Omental fat pad (tissue), 4 donors: Measurements from ENCODE around the gene SFTPA2. TPM values are rescaled to one million over a fixed set of nuclear protein-coding genes. Genes with fewer than 3 reads are reported as not detected.
"Not testable (repeated sequence)": the region's sequence is repeated elsewhere in the genome, so short reads cannot be mapped to it uniquely, and the experiment has no call there.

Experiments
- ATAC-seq: fragments of 150-250 bp; one replicate; pipeline ENCODE4 v1.9.1; 2016; ENCODE audit warnings: mild to moderate bottlenecking, moderate library complexity; ENCODE audit not compliant: low FRiP score
- DNase-seq: peaks from one replicate; pipeline ENCODE4 v3.0.0-alpha.2; 2019; ENCODE audit warnings: low spot score
- total RNA-seq, 4 donors: library from RNA; depleted of rRNA; stranded (reverse); fragments of >200 nt; gene quantifications; one replicate each; pipeline ENCODE4 v1.1.0, GENCODE V29; 2016
- TF ChIP-seq, protein P1 (sequence below), 3 donors: fragments of 450-650 bp; IDR thresholded peaks; one replicate each; pipeline ENCODE4 v1.5.1; 2016 to 2017; ENCODE audit warnings: antibody characterized with exemption in 3 of 3, mild to moderate bottlenecking in 3 of 3, moderate library complexity in 2 of 3

The SFTPA2 gene
- total RNA-seq, 4 donors from 2014 or later, result 0.25 TPM; not detected in 3

DNA sequence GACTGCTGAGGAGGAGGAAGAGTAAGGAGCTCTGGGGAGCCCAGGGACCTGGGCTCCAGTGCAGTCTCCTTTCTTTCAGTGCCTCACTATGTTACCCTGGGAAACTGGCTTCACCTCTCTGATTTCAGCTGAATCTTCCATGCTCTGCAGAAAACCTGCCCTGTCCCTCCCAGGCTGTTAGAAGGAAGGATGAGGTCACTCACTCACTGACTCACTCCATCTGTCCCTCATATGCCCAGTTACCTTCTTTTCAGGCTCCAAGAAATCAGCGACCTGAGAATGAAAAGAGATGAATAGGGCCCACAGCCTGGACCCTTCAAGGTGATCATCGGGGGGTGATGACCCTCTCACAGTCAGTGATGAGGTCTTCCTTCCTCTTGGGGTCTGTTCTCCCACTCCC lies 481 bp downstream of the SFTPA2 start:
- DNase-seq (no peak), ATAC-seq (no peak)
- TF ChIP-seq, protein P1, sequence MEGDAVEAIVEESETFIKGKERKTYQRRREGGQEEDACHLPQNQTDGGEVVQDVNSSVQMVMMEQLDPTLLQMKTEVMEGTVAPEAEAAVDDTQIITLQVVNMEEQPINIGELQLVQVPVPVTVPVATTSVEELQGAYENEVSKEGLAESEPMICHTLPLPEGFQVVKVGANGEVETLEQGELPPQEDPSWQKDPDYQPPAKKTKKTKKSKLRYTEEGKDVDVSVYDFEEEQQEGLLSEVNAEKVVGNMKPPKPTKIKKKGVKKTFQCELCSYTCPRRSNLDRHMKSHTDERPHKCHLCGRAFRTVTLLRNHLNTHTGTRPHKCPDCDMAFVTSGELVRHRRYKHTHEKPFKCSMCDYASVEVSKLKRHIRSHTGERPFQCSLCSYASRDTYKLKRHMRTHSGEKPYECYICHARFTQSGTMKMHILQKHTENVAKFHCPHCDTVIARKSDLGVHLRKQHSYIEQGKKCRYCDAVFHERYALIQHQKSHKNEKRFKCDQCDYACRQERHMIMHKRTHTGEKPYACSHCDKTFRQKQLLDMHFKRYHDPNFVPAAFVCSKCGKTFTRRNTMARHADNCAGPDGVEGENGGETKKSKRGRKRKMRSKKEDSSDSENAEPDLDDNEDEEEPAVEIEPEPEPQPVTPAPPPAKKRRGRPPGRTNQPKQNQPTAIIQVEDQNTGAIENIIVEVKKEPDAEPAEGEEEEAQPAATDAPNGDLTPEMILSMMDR (IDR thresholded peaks at IDR 0.05), result no peak

- DNase-seq, ATAC-seq: not testable (repeated sequence)
Measured at GRCh38 chr10:79556961-79557360, 3.2 kb downstream of the SFTPA2 start.

DNA sequence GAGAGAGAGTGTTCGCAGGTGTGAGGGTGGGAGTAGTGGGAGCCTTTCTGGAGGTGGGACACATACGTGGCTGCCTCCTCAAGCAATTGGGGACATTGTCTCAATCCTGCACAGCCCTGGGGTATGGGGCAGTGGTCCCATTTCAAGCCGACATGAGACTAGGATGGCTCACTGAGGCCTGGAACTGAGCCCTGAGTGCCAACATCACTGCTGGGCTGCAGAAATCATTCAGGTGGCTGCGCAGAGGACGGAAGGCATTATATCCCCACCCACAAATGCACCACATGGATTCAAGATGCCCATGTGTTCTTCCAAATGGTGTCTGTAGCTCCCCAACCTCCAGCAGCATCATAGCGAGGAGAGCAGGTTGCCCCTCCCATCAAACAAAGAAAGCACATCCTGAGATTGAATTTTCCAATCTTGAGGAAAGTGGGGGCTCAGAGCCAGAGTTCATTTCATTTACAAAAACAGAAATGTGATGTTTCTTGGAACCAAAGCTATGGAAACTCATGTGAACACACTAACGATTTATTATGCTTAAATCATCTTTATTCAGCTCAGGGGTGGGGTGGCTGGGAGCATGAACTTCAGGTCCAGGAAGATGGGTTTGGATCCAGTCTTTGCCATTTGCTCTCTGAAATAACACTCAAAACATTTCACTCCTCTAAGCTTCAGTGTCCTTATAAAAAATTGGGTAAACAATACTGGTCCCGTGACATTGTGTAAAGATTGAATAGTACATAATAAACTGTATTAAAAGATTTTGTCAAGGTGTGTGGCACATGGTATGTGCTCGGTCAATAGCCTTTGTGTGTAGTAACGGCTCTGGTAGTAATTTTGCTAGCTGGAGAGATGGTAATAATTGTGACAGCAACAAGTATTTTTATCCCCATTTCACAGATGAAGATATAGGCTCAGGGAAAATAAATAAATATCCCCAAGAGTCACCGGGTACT lies 4.6 kb downstream of the SFTPA2 start:
- TF ChIP-seq, protein P1 (IDR thresholded peaks at IDR 0.05), result no peak
- no peak for DNase-seq
- no peak for ATAC-seq

GRCh38 chr10:79552143-79552542 lies 8.1 kb downstream of the SFTPA2 start:
- TF ChIP-seq, protein P1 (IDR thresholded peaks at IDR 0.05), result no peak
- no peak for DNase-seq
- no peak for ATAC-seq

GRCh38 chr10:79547973-79548372 lies 12.2 kb downstream of the SFTPA2 start:
- ATAC-seq, result no peak
- TF ChIP-seq, protein P1 (IDR thresholded peaks at IDR 0.05), result no peak
- DNase-seq, result no peak

- not testable (repeated sequence) for DNase-seq, ATAC-seq
Measured at GRCh38 chr10:79547128-79547527, 13.1 kb downstream of the SFTPA2 start.

DNA sequence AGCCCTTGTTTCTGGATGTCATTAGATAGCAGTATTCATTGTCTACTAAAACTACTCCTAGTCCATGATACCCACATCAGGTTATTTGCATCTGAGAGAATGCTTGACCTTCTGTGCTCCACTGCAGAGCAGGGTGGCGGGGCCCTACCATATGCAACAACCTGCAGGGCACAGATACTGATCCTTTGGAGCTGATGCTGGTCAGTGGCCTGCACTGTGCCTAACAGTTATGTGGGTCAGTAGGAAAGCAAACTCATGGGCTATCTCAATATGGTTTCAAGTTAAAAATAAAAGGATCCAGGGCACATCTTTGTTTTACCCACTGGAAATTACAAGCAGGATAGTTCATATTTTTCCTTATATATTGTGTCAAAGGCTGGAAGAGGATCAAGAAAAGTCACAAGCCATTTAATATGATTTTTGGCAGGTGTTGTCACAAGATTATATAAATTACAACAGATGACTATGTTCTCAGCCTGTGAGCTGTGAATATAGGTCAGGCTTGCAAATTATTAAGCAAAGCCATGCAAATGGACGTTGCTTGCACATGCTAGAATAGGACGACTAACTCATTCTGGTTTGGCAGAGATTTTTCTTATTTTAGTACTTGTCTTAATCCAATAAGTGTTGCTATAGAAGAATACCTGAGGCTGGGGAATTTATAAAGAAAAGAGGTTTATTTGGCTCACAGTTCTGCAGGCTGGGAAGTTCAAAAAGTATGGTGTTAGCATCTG lies 15.1 kb downstream of the SFTPA2 start:
- DNase-seq, ATAC-seq: not testable (repeated sequence)

DNA sequence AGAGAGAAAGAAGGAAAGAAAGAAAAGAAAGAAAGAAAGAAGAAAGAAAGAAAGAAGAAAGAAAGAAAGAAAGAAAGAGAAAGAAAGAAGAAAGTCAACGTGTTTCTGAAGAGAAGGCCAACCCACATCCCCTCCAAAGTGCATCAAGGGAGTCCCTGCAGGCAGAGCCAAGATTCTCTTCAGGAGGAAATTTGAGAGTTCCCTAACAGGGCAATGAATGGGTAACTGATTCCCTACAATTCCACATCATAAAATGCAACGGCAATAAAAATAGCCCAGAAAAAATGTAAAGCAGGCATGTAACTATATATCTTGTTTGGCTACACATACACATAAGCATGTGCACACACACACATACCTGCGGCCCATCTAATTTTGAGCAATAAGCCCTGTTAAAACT lies 15.8 kb downstream of the SFTPA2 start:
- not testable (repeated sequence) for DNase-seq, ATAC-seq

GRCh38 chr10:79542626-79543025 lies 17.6 kb downstream of the SFTPA2 start:
- TF ChIP-seq, protein P1 (IDR thresholded peaks at IDR 0.05), result no peak
- no peak for ATAC-seq
- no peak for DNase-seq

DNA sequence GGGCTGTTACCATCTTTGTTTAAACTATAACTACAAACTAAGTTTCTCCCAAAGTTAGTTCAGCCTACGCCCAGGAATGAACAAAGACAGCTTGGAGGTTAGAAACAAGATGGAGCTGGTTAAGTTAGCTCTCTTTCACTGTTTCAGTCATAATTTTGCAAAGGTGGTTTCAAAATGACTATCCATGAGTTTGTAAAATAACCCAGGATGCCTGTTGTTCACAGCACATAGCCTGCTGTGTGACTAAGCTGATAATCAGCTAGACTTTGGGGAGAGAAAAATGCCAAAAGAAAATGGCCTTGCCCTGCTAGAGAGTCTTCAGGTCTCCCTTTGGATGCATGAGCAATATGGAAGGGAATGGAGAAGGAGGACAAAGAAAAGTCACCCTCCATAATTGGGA lies 19.3 kb downstream of the SFTPA2 start:
- ATAC-seq, DNase-seq: not testable (repeated sequence)

GRCh38 chr10:79538311-79538710 lies 21.9 kb downstream of the SFTPA2 start:
- not testable (repeated sequence) for ATAC-seq, DNase-seq

- not testable (repeated sequence) for DNase-seq
Measured at GRCh38 chr10:79533903-79534175, 26.4 kb downstream of the SFTPA2 start.

More at GRCh38 chr10:79533903-79534175, 26.4 kb downstream of the SFTPA2 start:
- not testable (repeated sequence) for ATAC-seq
